NOMO-1 (cell line): Measurements from ENCODE around the gene PLAAT2.
"Not testable (repeated sequence)": the region's sequence is repeated elsewhere in the genome, so short reads cannot be mapped to it uniquely, and the experiment has no call there.

Experiments used
- DNase-seq, 2 experiments: peaks; one replicate each; lab custom pipeline; 2025; ENCODE audit not compliant: unreplicated experiment in 2 of 2; lab: John Stamatoyannopoulos, UW

The PLAAT2 gene

DNA sequence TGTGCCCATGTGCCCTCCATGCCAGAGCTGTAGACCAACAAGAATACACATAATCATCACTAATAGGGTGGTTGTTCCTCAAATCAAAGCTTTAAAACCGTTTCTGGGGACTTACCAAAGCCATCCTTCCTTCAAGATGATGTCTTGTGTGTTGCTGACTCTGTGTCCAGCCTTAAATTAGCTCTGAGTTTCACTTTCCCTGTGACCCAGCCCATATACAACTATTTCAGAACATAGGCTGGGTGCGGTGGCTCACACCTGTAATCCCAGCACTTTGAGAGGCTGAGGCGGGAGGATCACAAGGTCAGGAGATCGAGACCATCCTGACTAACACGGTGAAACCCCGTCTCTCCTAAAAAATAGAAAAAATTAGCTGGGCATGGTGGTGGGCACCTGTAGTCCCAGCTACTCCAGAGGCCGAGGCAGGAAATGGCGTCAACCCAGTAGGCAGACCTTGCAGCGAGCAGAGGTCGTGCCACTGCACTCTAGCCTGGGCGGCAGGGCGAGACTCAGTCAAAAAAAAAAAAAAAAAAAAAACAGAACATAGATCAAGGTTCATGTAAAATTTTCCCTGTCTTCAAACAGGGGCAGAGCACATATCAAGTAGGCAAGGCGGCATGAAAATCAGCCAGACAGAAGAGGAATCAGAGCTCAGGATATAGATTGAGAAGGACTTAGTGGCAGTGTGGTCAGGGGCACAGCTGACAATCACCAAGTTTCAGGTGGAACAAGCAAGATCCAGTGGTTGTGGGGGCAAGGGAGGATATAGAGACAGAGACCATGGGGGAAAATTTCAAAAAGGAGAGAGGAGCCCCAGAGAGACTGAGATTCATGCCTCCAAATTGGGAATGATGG, at the start of gene PLAAT2:
TSS of gene PLAAT2 (minus strand) at position 179 of the 855 bp plus-strand sequence. CDS start at position 124, 55 bp downstream.
- DNase-seq, result no peak

DNA sequence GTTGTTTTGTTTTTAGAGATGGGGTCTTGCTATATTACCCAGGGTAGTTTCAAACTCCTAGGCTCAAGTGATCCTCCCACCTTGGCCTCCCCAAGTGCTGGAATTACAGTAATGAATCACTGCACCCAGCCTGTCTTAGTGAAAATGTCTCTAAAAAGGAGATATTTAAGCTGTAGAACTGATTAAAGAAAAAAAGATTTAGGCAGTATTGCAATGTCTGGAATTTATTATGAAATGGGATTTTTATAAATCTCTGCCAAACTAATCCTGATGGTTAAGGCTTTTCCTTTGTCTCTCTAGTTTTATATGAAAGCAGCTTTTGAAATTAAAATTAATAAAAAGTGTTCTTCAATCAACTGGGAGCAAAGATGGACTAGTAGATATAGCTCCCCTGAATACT, 49.0 kb upstream of the PLAAT2 start:
- no peak for DNase-seq

DNA sequence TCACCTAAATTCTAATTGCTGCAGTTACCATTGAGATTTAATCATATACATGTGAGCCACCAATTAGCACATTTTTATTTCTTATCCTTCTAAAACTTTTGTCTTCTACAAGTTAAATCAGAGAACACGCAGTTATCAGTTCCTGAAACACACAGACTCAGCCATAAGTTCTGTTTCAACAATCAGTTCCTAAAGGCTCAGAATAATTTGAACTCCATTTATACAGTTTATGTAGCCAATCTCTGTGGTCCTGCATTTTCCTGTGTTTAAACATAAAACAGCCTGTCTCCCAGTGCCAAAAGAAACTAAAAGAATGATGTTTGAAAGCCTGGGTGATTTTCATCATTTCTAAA, 48.2 kb upstream of the PLAAT2 start:
- no peak for DNase-seq

DNA sequence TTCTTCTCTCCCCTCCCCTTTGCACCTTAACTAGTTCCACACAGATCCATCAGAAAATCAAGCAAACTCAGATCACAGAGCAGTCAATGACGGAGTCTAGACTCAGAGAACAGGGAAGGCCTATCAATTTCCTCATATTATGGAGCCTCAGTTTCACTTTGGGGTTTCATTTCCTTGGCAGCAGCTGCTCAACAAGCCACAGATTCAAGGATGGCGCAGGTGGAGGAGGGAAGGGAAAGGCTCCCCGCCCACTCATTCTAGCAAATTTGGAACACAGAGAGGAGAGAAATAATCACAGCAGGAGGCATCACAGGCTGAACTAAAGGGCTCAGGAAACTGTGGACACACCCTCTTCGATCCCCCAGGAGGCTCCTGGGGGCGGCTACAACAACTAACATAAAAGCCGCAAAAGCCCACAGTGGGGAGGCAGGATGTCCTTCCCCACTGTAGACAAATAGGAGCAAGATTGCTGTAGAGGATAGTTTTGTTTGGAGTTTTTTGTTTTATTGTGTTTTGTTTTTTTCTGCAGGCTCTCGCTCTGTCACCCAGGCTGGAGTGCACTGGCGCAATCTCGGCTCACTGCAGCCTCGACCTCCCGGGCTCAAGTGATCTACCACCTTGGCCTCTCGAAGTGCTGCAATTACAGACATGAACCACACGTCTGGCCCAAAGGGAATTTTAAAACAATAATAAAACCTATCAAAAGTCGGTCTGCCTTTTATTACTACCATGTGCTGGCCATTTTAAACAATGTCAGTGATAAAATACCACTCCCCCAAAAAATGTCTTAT, 47.6 kb upstream of the PLAAT2 start:
- peak in 1 of 2 experiments; percentile 32 for DNase-seq

DNA sequence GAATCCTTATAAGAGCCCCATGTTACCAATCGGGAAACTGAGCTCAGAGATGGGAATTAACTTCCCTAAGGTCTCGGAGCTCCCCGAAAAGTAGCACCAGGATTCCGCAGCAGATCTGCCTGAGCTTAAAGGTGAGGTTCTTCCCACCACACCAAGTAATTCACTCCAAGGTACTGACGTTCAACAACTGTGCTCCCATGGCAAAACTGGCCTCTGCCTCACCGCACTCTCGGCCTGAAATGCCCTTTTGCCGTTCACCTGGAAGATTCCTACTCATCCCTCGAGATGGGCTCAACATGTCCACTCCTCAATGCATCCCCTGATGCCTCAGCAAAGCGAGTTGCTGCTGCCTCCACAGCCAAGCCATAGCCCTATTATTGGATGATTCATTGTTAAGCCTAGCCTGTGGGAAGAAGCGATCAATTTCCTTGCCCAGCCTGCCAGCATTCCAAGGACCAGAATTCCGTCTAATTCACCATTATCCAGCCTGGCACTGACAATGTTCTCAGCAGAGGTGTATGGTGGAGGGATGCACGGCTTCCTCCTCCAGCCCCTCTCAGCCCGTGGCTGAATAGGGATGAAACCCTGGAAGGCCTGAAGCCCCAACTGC, 46.9 kb upstream of the PLAAT2 start:
- no peak for DNase-seq

DNA sequence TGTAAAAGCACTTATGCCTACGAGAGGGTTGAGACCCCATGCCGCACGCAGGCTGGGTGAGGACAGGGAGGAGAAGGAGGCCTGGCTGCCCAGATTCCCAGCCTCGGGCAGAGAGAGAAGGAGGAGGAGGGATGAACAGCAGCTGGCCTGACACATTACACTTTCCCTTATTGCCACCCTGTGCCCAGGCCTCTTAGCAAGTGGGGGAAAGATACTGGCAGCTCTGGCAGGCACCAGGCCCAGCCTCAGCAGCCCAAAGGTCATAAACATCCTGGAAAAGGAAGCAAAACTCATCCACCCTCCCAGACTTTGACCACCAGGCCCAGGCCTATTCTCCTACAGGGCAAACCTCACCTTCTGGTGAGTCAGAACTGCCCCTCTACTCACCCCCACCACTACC, 46.4 kb upstream of the PLAAT2 start:
- no peak for DNase-seq

DNA sequence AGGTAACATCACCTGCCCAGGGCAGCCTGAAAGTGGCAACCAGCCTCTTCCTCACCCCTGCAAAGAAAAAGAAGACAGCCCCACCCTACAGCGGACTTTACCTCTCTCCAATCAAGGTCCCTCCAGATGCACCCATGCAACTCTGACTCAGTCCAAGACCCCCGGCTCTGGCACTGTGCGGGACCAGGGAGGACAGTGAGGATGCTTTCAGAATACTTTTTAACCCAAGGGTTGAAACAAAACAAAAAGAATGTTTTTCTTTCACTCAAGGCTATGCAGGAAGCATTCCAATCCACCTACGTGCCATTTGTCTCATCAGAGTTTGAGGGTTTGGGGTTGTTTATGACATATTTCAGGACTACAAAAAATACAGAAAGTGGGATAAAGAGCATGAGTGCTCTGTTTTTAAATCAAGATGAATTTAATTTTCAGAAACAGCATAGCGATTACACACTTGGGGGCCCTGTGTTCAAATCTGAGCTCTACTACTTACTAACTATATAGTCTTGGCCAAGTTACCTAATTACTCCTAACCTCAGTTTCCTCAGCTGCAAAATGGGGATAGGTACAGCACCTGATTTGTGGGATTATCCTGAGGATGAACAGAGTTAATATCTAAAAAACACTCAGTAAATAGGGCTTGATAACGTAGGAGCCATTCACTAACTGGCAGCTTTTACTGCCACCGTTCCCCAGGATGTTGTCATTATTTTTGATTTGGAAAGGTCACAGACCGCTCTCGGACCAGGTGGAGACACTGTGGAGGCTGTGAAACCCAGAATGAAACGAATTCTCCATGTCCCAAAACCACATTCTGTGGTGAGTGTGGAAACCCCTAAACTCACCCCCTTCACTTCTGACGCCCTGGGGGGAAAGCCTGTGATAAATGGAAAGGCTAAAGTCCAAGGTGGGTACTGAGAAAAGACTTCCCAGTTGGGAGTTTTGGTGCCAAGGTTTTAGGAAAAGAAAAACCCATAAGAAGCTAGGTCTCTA, 45.5 kb upstream of the PLAAT2 start:
- no peak for DNase-seq

DNA sequence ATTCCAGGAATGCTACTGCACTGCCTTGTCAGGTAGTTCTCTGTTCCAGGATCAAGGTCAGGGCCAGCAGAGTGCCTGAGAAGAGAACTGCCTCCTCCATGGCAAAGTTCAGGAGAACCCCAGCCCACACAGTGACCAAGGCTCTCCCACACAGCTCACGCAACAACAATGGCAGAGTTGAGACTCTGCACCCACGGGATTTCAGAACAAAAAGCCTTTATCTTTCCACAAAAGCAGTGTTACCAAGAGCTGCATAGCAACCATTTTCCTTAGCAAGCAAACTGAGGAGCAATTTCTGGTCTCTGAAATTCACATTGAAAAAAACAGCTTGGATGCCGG, 40.0 kb upstream of the PLAAT2 start:
- DNase-seq, result no peak

DNA sequence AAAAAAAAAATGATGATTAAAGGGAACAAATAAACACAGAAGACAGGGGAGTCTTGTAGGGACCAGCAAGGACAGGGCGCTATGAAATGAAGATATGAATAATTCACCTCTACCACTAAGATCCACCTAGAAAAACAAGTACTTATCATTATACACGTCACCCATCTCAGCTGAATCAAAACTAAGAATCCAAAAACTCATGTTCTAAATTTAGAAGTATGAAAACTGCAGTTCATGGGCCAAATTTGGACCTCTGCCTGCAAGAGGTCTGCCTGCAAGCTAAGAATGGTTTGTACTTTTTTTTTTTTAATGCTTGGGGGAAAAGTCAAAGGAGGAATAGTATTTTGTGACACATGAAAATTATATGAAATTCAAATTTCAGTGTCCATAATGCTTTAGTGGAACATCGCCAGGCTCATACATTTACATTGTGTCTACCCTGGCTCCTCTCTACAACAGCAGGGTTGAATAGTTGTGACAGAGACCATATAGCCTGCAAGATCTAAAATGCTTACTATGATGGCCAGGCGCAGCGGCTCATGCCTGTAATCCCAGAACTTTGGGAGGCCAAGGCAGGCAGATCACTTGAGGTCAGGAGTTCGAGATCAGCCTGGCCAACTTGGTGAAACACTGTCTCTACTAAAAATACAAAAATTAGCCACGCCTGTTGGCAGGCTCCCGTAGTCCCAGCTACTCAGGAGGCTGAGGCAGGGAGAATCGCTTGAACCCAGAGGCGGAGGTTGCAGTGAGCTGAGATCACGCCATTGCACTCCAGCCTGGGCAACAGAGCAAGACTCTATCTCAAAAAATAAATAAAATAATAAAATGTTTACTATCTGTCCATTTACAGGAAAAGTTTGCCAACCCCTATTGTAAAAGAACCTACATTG, 39.4 kb upstream of the PLAAT2 start:
- DNase-seq, result not testable (repeated sequence)

DNA sequence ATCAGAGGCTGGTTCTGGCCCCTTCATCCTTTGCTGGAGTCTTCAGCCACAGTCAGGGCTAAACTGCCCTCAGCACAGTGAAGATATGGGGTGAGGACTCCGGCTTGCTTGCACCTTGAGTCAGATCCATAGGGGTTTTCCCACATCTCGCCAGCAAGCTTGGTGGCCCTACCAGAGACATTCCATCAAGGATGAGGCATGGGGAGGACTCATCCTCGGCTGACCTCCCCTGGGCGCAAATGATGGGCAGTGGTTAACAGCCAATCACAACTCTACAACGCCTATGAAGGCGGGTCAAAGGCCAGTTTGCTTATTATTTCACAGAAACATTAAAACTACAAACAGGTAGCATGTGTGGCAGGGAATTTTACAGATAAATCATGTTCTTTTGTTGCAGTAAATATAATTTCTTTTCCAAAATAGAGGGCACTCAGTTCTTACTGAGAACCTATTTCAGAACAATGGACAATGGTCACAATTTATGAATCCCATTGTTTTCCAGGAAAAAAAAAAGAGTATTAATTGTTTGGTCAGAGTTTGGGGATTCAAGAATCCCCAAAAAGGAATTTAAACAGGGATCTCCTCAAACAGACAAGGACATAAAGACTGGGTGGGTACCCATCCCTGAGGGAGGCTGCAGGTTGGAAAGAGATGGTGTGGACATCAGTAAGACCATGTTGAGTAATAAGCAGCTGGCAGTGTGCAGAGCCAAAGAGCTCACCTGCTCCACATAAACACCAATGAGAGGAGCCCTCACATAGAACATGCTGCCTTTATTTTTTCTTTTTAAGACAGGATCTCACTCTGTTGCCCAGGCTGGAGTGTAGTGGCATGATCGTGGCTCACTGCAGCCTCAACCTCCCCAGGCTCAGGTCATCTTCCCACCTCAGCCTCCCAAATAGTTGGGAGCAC, 36.3 kb upstream of the PLAAT2 start:
- no peak for DNase-seq

DNA sequence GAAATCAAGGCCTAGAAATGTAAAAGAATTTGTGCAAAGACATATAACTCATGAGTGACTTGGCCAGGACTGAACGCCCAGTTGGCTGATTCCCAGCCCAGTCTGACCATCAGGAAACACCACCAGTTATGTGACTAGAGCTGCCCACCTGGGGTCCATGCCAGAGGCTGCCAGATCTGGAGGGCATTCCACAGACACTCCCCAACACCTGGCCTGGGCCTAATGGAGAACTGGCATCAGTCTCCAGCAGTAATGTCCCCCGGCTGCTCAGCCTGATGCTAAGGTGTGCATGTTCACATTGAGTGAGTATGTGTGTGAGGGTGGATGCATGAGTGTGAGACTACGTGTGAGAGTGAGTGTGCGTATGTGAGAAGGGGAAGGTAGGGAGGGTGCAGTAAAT, 35.4 kb upstream of the PLAAT2 start:
- DNase-seq, result no peak

DNA sequence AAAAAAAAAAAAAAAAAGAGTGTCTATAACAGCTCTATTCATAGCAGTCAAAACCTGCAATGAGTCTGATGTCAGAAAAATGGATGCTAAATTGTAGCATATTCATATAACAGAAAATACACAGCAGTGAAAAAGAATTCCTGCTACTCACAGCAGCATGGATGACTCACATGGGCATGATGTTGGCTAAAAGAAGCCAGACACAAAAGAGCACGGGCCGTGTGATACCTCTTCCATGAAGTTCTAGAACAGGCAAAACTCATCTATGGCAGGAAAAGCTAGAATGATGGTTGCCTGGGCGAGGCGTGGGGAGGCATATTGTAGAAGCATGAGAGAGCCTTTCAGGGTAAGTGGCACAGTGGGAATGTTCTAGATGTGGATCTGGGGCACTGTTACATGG, 32.1 kb upstream of the PLAAT2 start:
- DNase-seq, result no peak

DNA sequence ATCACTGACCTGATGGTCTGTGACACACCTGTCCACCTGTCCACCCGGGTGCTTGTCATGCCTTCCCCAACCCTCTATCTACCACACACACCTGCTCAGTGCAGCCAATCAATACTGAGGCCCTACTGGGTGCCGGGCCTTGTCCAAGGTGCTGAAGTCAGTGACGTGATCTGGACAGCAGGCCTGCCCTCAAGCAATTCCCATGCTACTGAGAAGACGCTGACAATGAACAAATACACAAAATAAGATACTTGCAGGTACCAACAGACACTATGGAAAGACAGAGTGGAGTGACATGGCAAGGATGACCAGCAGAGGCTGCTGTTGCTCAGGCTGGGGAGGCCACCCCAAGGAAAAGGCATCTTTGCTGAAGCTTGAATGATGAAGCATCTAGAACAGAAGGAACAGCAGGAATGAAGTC, 29.8 kb upstream of the PLAAT2 start:
- no peak for DNase-seq

DNA sequence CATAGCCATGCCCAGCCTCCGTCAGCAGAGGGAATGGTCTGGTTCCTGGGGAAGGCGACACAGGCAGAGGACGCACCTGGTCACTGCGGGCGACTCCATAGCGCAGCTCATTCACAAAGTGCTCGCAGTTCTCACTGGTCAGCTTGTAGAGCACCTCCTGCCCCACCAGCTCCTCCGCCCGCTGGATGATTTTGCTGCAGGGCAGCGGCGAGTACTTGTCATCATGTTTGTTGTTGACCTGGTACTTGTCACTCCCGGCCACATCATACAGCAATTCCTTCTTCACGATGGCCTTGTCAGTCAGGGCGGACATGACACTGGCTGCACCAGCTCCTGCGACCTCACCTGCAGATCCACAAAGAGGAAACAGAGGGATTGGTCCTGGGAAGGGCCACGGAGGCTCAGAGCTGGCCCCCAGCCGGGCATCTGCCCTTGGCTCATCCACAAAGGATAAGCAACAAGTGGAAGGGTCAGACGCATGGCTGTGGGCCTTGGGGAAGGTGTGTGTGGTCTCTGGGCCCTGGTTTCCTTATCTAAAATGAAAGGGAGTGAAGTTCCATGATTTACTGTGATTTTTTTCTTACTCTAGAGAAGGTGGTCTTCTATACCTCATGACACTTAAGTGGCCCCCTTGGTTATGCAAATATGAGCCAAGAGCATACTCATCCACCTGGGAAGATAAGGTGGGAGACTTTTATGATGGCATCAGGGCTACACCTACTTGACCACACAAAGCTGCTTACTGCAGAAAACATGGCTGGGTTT, 27.0 kb upstream of the PLAAT2 start:
- DNase-seq, result no peak

DNA sequence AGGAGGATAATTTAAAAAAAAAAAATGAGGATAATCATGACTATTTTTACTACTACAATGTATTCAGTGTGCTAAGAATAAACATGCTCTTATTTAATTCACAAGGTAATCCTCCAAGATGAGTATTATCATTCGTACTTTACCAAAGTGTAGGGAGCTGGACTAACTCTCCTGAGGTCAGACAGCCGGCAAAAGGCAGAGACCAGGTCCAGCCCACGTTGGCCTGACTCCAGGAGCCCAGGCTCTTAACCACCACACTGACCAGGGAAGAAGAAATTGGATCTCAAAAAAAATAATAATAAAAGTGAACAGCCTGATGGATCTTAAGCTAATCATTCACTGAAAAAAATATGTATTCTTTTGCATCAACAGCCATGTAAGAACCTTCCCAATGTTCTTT, 25.8 kb upstream of the PLAAT2 start:
- DNase-seq, result no peak

DNA sequence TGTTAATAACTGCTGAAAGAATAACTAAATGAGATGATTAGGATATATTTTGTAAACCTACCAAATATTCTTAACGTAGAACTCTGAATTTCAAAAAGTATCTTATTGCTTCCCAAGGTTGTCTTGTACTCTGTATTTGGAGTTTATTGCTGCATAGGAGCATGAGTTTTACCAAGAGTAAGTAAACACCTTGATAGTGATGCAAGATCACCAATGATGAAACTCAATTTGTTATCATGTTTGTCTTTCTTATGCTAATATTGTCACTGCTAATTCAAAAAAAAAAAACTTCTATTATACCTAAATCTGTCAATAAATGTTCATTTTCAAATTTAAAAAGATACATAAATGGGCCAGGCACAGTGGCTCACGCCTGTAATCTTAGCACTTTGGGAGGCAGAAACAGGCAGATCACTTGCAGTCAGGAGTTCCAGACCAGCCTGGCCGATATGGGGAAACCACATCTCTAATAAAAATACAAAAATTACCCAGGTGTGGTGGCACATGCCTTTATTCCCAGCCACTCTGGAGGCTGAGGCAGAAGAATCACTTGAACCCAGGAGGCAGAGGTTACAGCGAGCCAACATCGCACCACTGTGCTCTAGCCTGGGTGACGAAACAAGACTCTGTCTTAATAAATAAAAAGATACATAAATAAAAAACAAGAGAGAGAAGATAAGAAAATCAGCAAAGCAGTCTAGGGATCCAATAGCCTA, 23.4 kb upstream of the PLAAT2 start:
- DNase-seq, result no peak

DNA sequence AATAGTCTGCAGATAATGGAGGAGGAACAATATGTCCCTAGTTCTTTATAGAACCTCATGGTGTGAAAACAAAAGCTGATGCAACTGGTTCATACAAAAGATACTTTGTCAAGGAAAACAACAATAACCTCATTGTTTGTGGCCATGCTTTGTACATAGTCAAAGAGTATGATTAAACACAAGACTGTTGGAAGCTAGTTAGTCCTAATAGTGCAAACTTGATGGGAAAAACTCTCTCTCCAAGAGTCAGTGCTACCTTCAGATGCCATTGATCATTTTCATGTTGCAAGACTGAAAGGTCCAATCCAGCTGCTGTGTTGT, 20.1 kb upstream of the PLAAT2 start:
- no peak for DNase-seq
